K562 (cell line): Measurements from ENCODE around the gene RBFOX1. TPM values are rescaled to one million over a fixed set of nuclear protein-coding genes. Genes with fewer than 3 reads are reported as not detected.

Source experiments
- CUX1 ChIP-seq: fragments of 200-800 bp; sonication (Bioruptor generic); IDR thresholded peaks from 2 replicates; pipeline ENCODE4 v1.6.1; 2016; ENCODE audit warnings: missing genetic modification characterization, missing compliant biosample characterization
- HMG20A ChIP-seq: fragments of 450-650 bp; formaldehyde crosslinking; conservative IDR thresholded peaks from 2 replicates; pipeline ENCODE4 v1.4.0; 2020; ENCODE audit warnings: mild to moderate bottlenecking, mixed read lengths
- MIER1 ChIP-seq: fragments of 450-650 bp; IDR thresholded peaks from 2 replicates; pipeline ENCODE4 v1.6.1; 2016; ENCODE audit warnings: antibody characterized with exemption, mild to moderate bottlenecking, low read depth
- TCF3 ChIP-seq: sonication (generic); formaldehyde crosslinking; IDR thresholded peaks from 2 replicates; pipeline ENCODE4 v1.4.0; 2020; ENCODE audit warnings: mild to moderate bottlenecking, missing genetic modification reagents
- ZNF695 ChIP-seq: fragments of 450-650 bp; formaldehyde crosslinking; IDR thresholded peaks from 2 replicates; pipeline ENCODE4 v1.4.0; 2020; ENCODE audit warnings: mild to moderate bottlenecking, moderate library complexity
- polyA plus RNA-seq, 8 experiments: library from polyadenylated mRNA; depleted of rRNA in 4 of 8; stranded (reverse) in 5 of 8; unstranded in 3 of 8; fragments of >200 nt; fragmentation: Nextera tagmentation in 2 of 8; fragmentation: Illumina TruSeq in 1 of 8; extraction: Ambion mirVana in 2 of 8; extraction: Trizol in 1 of 8; gene quantifications; 2 replicates each; pipeline versions ENCODE4 v1.2.1 to v1.2.3, GENCODE V29; 2011 to 2014; ENCODE audit warnings: inconsistent platforms in 1 of 8, missing spikeins in 1 of 8
- total RNA-seq, 7 experiments: library from RNA; depleted of rRNA in 6 of 7; stranded (reverse); fragments of >200 nt in 6 of 7; fragmentation: Illumina TruSeq in 2 of 7; extraction: Trizol in 2 of 7; gene quantifications; 2 replicates each; pipeline versions ENCODE4 v1.2.1 to v1.2.3, GENCODE V29; 2011 to 2021; ENCODE audit warnings: low replicate concordance in 1 of 7
- TF ChIP-seq, protein P1 (sequence below): fragments of 250-450 bp; sonication (Bioruptor Pico); IDR thresholded peaks from 2 replicates; pipeline ENCODE4 v1.6.1; 2021; ENCODE audit warnings: mild to moderate bottlenecking
- TF ChIP-seq, protein P2 (sequence below): sonication (generic); IDR thresholded peaks from 2 replicates; pipeline ENCODE4 v1.6.1; 2016

Gene RBFOX1
- total and polyA plus RNA-seq, 9 of the 15 experiments (the other 6 are each of a cell fraction or from before 2014, with no cell fraction given), result 0.03 TPM; not detected in 8

- TF ChIP-seq, protein P1, sequence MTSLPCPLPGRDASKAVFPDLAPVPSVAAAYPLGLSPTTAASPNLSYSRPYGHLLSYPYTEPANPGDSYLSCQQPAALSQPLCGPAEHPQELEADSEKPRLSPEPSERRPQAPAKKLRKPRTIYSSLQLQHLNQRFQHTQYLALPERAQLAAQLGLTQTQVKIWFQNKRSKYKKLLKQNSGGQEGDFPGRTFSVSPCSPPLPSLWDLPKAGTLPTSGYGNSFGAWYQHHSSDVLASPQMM (CRISPR knock-in tag), result no peak
- TF ChIP-seq TCF3 (CRISPR knock-in tag) (no peak), CUX1 (no peak), HMG20A (CRISPR knock-in tag) (no peak), ZNF695 (CRISPR knock-in tag) (no peak), MIER1 (no peak)
- TF ChIP-seq, protein P2, sequence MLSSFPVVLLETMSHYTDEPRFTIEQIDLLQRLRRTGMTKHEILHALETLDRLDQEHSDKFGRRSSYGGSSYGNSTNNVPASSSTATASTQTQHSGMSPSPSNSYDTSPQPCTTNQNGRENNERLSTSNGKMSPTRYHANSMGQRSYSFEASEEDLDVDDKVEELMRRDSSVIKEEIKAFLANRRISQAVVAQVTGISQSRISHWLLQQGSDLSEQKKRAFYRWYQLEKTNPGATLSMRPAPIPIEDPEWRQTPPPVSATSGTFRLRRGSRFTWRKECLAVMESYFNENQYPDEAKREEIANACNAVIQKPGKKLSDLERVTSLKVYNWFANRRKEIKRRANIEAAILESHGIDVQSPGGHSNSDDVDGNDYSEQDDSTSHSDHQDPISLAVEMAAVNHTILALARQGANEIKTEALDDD, result no peak
Measured at GRCh38 chr16:7688811-7689210, 356.2 kb downstream of the RBFOX1 start (continued).
